ENCODE measurements around the gene SEL1L3. TPM values are rescaled to one million over a fixed set of nuclear protein-coding genes. Genes with fewer than 3 reads are reported as not detected.

The SEL1L3 gene
- total and polyA plus RNA-seq, 4 donors: 3.3 to 13.1 (median 5.7) TPM

- Histone ChIP-seq H3K9me3 (ENCODE audit: control insufficient read depth in 4 of 4, low read length in 3 of 4) (no peaks in the 10 kb centered on the region), H3K36me3 (ENCODE audit: control insufficient read depth in 4 of 4, insufficient read depth in 3 of 4, low read depth in 1 of 4, low read length in 3 of 4) (no peaks in the 10 kb centered on the region), H3K27ac (ENCODE audit: low read depth in 1 of 2, low read length in 2 of 2) (no peak overlapping the region), H3K4me1 (ENCODE audit: control insufficient read depth in 4 of 4, insufficient read depth in 4 of 4, low read length in 3 of 4) (no peaks in the 10 kb centered on the region), H3K9ac (ENCODE audit: low read depth in 1 of 2, low read length in 2 of 2) (no peak overlapping the region), H3K27me3 (ENCODE audit: control insufficient read depth in 4 of 4, insufficient read depth in 4 of 4, low read length in 3 of 4) (no peaks in the 10 kb centered on the region), H3K4me3 (ENCODE audit: low read depth in 1 of 3, low read length in 3 of 3) (no peak overlapping the region)
- WGBS: 95% methylated on average over 3 of the region's 3 CpGs
- TF ChIP-seq RAD21 (IDR thresholded peaks at IDR 0.05) (no peak), EGR1 (IDR thresholded peaks at IDR 0.05; ENCODE audit: low read depth in 2 of 2) (no peak), ZBTB33 (IDR thresholded peaks at IDR 0.05) (no peak), CTCF (IDR thresholded peaks at IDR 0.05; ENCODE audit: low read depth, low read length, missing input control) (no peak), JUND (IDR thresholded peaks at IDR 0.05) (no peak), FOXA2 (IDR thresholded peaks at IDR 0.05) (no peak), NR2F2 (IDR thresholded peaks at IDR 0.05) (no peak), SP1 (IDR thresholded peaks at IDR 0.05) (no peak)
- DNase-seq (ENCODE audit: low spot score): no peak
These were observed 41.9 kb upstream of the SEL1L3 start for GRCh38 chr4:25904748-25905082.

- 83% methylated on average over 8 of the region's 8 CpGs for WGBS
- H3K36me3 ChIP-seq (ENCODE audit: control insufficient read depth in 4 of 4, insufficient read depth in 3 of 4, low read depth in 1 of 4, low read length in 3 of 4): no peaks in the 10 kb centered on the region
- H3K27ac ChIP-seq (ENCODE audit: low read depth in 1 of 2, low read length in 2 of 2): no peak overlapping the region
- no peak overlapping the region for H3K4me3 ChIP-seq (ENCODE audit: low read depth in 1 of 3, low read length in 3 of 3)
- no peaks in the 10 kb centered on the region for H3K27me3 ChIP-seq (ENCODE audit: control insufficient read depth in 4 of 4, insufficient read depth in 4 of 4, low read length in 3 of 4)
- H3K9me3 ChIP-seq (ENCODE audit: control insufficient read depth in 4 of 4, low read length in 3 of 4): no peaks in the 10 kb centered on the region
- DNase-seq (ENCODE audit: low spot score): no peak
- H3K4me1 ChIP-seq (ENCODE audit: control insufficient read depth in 4 of 4, insufficient read depth in 4 of 4, low read length in 3 of 4): no peaks in the 10 kb centered on the region
- no peak overlapping the region for H3K9ac ChIP-seq (ENCODE audit: low read depth in 1 of 2, low read length in 2 of 2)
- TF ChIP-seq RAD21 (IDR thresholded peaks at IDR 0.05): no peak
- TF ChIP-seq CTCF (IDR thresholded peaks at IDR 0.05; ENCODE audit: low read depth, low read length, missing input control): no peak
These were observed 41.3 kb upstream of the SEL1L3 start for GRCh38 chr4:25903900-25904747.

GRCh38 chr4:25901030-25901430 is 38.2 kb upstream of the SEL1L3 start:
- Histone ChIP-seq H3K36me3 (ENCODE audit: control insufficient read depth in 4 of 4, insufficient read depth in 3 of 4, low read depth in 1 of 4, low read length in 3 of 4) (no peaks in the 10 kb centered on the region), H3K9me3 (ENCODE audit: control insufficient read depth in 4 of 4, low read length in 3 of 4) (no peaks in the 10 kb centered on the region), H3K4me3 (ENCODE audit: low read depth in 1 of 3, low read length in 3 of 3) (no peak overlapping the region), H3K4me1 (ENCODE audit: control insufficient read depth in 4 of 4, insufficient read depth in 4 of 4, low read length in 3 of 4) (no peaks in the 10 kb centered on the region), H3K27ac (ENCODE audit: low read depth in 1 of 2, low read length in 2 of 2) (no peak overlapping the region), H3K27me3 (ENCODE audit: control insufficient read depth in 4 of 4, insufficient read depth in 4 of 4, low read length in 3 of 4) (no peaks in the 10 kb centered on the region), H3K9ac (ENCODE audit: low read depth in 1 of 2, low read length in 2 of 2) (no peak overlapping the region)
- DNase-seq (ENCODE audit: low spot score): no peak
- WGBS: 92% methylated on average over 10 of the region's 10 CpGs
- TF ChIP-seq HNF4G (IDR thresholded peaks at IDR 0.05): no peak
- no peak for TF ChIP-seq ATF3 (IDR thresholded peaks at IDR 0.05)
- no peak for TF ChIP-seq REST (IDR thresholded peaks at IDR 0.05)
- TF ChIP-seq SP1 (IDR thresholded peaks at IDR 0.05): no peak
- TF ChIP-seq TAF1 (conservative IDR thresholded peaks at IDR 0.05): no peak
- TF ChIP-seq RXRA (IDR thresholded peaks at IDR 0.05): no peak
- TF ChIP-seq FOXA2 (IDR thresholded peaks at IDR 0.05): no peak
- no peak for TF ChIP-seq CTCF (IDR thresholded peaks at IDR 0.05; ENCODE audit: low read depth, low read length, missing input control)
- TF ChIP-seq RAD21 (IDR thresholded peaks at IDR 0.05): no peak
